MM.1S (cell line): ENCODE data around the gene NDUFA8.

Experiments used
- CTCF ChIP-seq: fragments of 300-600 bp; sonication (generic); IDR thresholded peaks from 2 replicates; pipeline ENCODE4 v1.5.1; 2016; ENCODE audit warnings: antibody characterized with exemption, low read length, mixed read lengths
- EZH2 ChIP-seq: fragments of 300-600 bp; sonication (generic); optimal IDR thresholded peaks from 2 replicates; pipeline ENCODE3; 2017; ENCODE audit warnings: low read depth, mild to moderate bottlenecking, antibody characterized with exemption, low read length, mixed read lengths
- EZH2phosphoT487 ChIP-seq: fragments of 300-600 bp; sonication (generic); IDR thresholded peaks from 2 replicates; pipeline ENCODE4 v1.6.1; 2018; ENCODE audit warnings: antibody characterized with exemption, low read length

GRCh38 chr9:122121391-122121790, 38.2 kb downstream of the NDUFA8 start:
- no peak for TF ChIP-seq CTCF
- no peak for TF ChIP-seq EZH2
- no peak for TF ChIP-seq EZH2phosphoT487
